Panc1 (cell line): ENCODE measurements around the gene NCBP2. TPM values are rescaled to one million over a fixed set of nuclear protein-coding genes. Genes with fewer than 3 reads are reported as not detected.

Experiments used
- ATAC-seq: fragments of 200-7000 bp; cut with Tn5 transposase; 2 replicates; pipeline ENCODE4 v1.9.1; 2020; ENCODE audit warnings: mild to moderate bottlenecking, moderate library complexity
- BruUV-seq: library from RNA; stranded (reverse); fragments of 400-500 nt; replicated peaks from 2 replicates; lab custom pipeline; 2021; lab: Mats Ljungman, UMichigan
- CTCF ChIA-PET: fragments of 300-600 bp; sonication (Branson Sonifier 250); formaldehyde crosslinking; loops from one replicate; lab custom pipeline; 2022; ENCODE audit warnings: antibody characterized with exemption; lab: Charles Lee
- POLR2A ChIA-PET: fragments of 300-600 bp; sonication (Branson Sonifier 250); formaldehyde crosslinking; loops from one replicate; lab custom pipeline; 2022; ENCODE audit warnings: antibody characterized with exemption; lab: Charles Lee
- DNase-seq: peaks from one replicate; pipeline ENCODE4 v3.0.0-alpha.2; 2010; ENCODE audit warnings: low read depth, low spot score
- H3K27ac ChIP-seq: 2 replicates; pipeline ENCODE4 v1.5.1; 2011; ENCODE audit warnings: mild to moderate bottlenecking, low read length, inconsistent platforms
- H3K27me3 ChIP-seq: fragments of 200-500 bp; sonication (Bioruptor generic); 2 replicates; pipeline ENCODE4 v1.6.0; 2014; ENCODE audit warnings: low read length, inconsistent platforms; ENCODE audit not compliant: control insufficient read depth, insufficient read depth
- H3K36me3 ChIP-seq: fragments of 200-500 bp; sonication (Bioruptor generic); 2 replicates; pipeline ENCODE4 v1.5.1; 2014; ENCODE audit warnings: inconsistent platforms, mild to moderate bottlenecking, low read length, moderate library complexity; ENCODE audit not compliant: control insufficient read depth, insufficient read depth
- H3K4me1 ChIP-seq: 2 replicates; pipeline ENCODE4 v1.5.1; 2011; ENCODE audit warnings: inconsistent platforms, mild to moderate bottlenecking, low read length, moderate library complexity; ENCODE audit not compliant: control insufficient read depth, insufficient read depth
- H3K4me3 ChIP-seq, 2 experiments: 2 replicates each; pipeline ENCODE4 v1.5.1; 2011 to 2012; ENCODE audit warnings: low read depth in 2 of 2, low read length in 2 of 2, mild to moderate bottlenecking in 2 of 2, inconsistent platforms in 1 of 2, moderate library complexity in 1 of 2
- H3K9me3 ChIP-seq: fragments of 200-500 bp; sonication (Bioruptor generic); 2 replicates; pipeline ENCODE4 v1.5.1; 2014; ENCODE audit warnings: low read depth, mild to moderate bottlenecking, inconsistent platforms, low read length, moderate library complexity; ENCODE audit not compliant: control insufficient read depth, insufficient read depth
- CTCF ChIP-seq: fragments of 450-650 bp; IDR thresholded peaks from 2 replicates; pipeline ENCODE4 v1.5.1; 2017; ENCODE audit warnings: mild to moderate bottlenecking
- POLR2AphosphoS5 ChIP-seq: IDR thresholded peaks from 2 replicates; pipeline ENCODE4 v1.6.1; 2012; ENCODE audit warnings: mild to moderate bottlenecking, low read depth, low read length, moderate library complexity
- REST ChIP-seq, 2 experiments: IDR thresholded peaks; 2 replicates each; pipeline ENCODE4 v1.6.1; 2011 to 2012; ENCODE audit warnings: low read depth in 2 of 2, control low read depth in 1 of 2, low read length in 1 of 2, mild to moderate bottlenecking in 1 of 2, moderate library complexity in 1 of 2; ENCODE audit not compliant: insufficient read depth in 1 of 2
- SIN3A ChIP-seq: IDR thresholded peaks from 2 replicates; pipeline ENCODE4 v1.6.1; 2012; ENCODE audit warnings: low read depth, mild to moderate bottlenecking, low read length, moderate library complexity, borderline replicate concordance; ENCODE audit not compliant: insufficient read depth
- TCF7L2 ChIP-seq: IDR thresholded peaks from 2 replicates; pipeline ENCODE4 v1.6.1; 2011; ENCODE audit warnings: mild to moderate bottlenecking, low read depth, low read length, inconsistent platforms
- in situ Hi-C: cut with HindIII; loops from 2 replicates; pipeline ENCODE4 v1.10.0; 2016; ENCODE audit warnings: low sequenced_read_pairs, low pct_unique_long_range_greater_than_20kb
- intact Hi-C: fragments of 100-400 bp; cut with micrococcal nuclease; formaldehyde crosslinking; loops from one replicate; pipeline ENCODE4 v1.10.0; 2022; ENCODE audit not compliant: unreplicated experiment
- total RNA-seq: library from RNA; stranded (reverse); gene quantifications from one replicate; pipeline ENCODE4 v1.2.1, GENCODE V29; 2021; ENCODE audit not compliant: unreplicated experiment

The NCBP2 gene
- total RNA-seq, 1 experiment from 2014 or later = 122 TPM

DNA sequence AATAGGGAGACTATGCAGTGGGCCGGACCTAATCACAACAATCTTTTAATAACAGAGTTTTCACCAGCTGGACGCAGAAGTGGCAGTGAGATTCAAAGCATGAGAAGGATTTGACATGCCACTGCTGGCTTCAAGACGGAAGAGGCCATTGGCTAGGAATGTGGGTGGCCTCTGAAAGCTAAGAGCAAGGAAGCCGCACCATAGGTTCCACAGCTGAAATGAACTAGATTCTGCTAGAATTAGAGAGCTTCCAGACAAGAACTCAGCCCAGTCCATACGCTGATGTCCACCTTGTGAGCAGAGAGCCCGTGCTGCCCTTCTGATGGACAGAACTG, 6.9 kb upstream of the NCBP2 start:
- POLR2A ChIA-PET = no interaction called here
- in situ Hi-C loops (no loop called here), intact Hi-C loops (no loop called here)
- H3K9me3 ChIP-seq = no peaks in the 10 kb centered on the region
- ATAC-seq (no peak), DNase-seq (no peak)
- TF ChIP-seq SIN3A (no peak), REST (IDR thresholded peaks at IDR 0.05; ENCODE audit: insufficient read depth in 1 of 2, low read depth in 2 of 2, low read length in 1 of 2) (no peak), POLR2AphosphoS5 (no peak)
- H3K4me3 ChIP-seq = no peak overlapping the region
- H3K36me3 ChIP-seq = no peaks in the 10 kb centered on the region
- H3K4me1 ChIP-seq = no peaks in the 10 kb centered on the region
- no peaks in the 10 kb centered on the region for H3K27me3 ChIP-seq
- BruUV-seq = no TSS peak
- no peak overlapping the region for H3K27ac ChIP-seq
- CTCF ChIA-PET = interaction anchor here (0.7 to 0.8 kb wide), 3 partner anchors 162 to 346 kb away, joined by 3 to 20 read pairs (median 5); no protein-coding TSS in a partner anchor

DNA sequence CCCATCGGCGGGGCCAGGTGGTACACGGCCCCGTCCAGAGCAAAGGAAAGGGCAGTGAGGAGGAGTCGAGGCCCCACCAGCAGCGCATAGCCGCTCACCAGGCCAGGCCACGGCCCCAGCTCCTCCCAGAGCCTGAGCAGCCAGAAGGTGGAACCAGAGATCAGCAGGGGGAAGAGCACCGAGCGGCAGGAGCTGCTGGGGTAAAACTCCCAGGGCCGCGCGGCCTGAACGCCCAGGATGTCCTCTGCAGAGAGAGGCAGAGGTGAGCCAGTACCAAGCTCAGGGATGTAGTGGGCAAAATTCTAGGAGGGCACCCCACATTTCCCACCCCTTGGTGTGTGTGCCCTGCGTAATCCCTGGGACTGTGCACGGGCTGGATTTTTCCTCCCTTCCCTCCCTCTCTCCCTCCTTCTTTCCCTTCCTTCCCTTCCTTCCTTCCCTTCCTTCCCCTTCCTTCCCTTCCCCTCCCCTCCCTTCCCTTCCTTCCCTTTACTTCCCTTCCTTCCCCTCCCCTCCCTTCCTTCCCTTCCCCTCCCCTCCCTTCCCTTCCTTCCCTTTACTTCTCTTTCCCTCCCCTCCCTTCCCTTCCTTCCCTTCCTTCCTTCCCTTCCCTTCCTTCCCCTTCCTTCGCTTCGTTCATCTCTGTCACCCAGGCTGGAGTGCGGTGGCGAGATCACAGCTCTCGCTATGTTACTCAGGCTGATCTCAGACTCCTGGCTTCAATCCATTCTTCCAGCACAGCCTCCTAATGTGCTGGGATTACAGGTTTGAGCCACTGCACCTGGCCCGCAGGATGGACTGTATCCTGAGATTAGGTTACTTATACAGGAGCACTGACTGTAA, 6.3 kb upstream of the NCBP2 start:
- Histone ChIP-seq H3K9me3 (no peaks in the 10 kb centered on the region), H3K27me3 (no peaks in the 10 kb centered on the region), H3K27ac (no peak overlapping the region), H3K4me1 (0 out of 2 replicates have a peak, but pooled peaks cover 2% of the 10 kb centered on the region), H3K4me3 (no peak overlapping the region), H3K36me3 (no peaks in the 10 kb centered on the region)
- intact Hi-C loops (no loop called here), in situ Hi-C loops (no loop called here)
- ChIA-PET POLR2A (no interaction called here), CTCF (interaction anchor here (0.7 to 0.8 kb wide), 2 partner anchors 162 to 347 kb away, joined by 3 to 20 read pairs; no protein-coding TSS in a partner anchor)
- no TSS peak for BruUV-seq
- DNase-seq (no peak), ATAC-seq (peak; percentile 71)
- TF ChIP-seq TCF7L2 = no peak
- TF ChIP-seq SIN3A = no peak
- TF ChIP-seq POLR2AphosphoS5 = no peak
- no peak; the same call in 1 of the 2 replicates for TF ChIP-seq CTCF
- TF ChIP-seq REST (IDR thresholded peaks at IDR 0.05; ENCODE audit: insufficient read depth in 1 of 2, low read depth in 2 of 2, low read length in 1 of 2) = no peak
